GM19397 (cell line): Measurements from ENCODE around the gene CAD.
"Not testable (repeated sequence)": the region's sequence is repeated elsewhere in the genome, so short reads cannot be mapped to it uniquely, and the experiment has no call there.

Experiments
- ATAC-seq: cut with Tn5 transposase; IDR thresholded peaks from one replicate; pipeline ENCODE4 v1.9.1; 2021; ENCODE audit warnings: mild to moderate bottlenecking, moderate library complexity; ENCODE audit not compliant: unreplicated experiment

CAD gene

GRCh38 chr2:27251766-27252165 is 34.6 kb downstream of the CAD start:
- ATAC-seq, result no peak

DNA sequence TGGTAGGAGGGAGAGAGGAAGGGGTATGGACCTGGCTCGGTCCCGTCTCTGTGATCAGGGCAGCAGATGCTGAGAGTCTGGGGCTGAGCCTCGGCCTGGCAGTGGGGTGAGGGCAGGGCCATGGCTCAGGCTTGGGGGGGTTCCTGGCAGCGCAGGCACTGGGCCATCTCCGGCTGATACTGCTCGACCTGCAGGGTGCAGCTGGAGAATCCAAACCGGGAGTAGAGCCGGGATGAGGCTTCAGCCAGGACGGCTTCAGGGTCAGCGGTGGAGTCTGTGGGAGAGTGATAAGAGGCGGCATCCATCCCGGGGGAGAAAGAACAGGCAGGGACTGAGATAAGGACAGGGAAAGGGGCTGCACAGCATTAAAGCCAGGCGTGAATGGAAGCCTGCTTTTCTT is 38.0 kb downstream of the CAD start:
- no peak for ATAC-seq

- ATAC-seq, result no peak
Measured at GRCh38 chr2:27255660-27256059, 38.5 kb downstream of the CAD start.

GRCh38 chr2:27256855-27257454 is 39.8 kb downstream of the CAD start:
- no peak for ATAC-seq

DNA sequence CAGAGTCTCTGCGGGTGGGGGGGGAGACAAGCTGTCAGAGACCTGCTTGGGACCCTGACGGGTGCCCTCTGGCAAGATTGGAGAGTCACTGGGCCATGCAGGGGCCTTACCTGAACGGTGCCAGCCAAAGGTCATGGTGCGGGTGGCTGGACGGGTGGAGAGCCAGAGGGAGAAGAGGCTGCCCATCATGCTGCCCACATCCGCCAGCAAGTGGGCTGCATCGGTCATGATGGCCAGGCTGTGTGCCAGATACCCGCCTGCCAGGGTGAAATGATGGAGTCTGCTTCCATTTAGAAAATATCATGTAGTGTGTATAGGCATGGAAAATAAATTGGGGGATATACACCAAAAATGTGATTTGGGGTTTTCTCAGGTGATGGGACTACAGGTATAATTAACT is 40.9 kb downstream of the CAD start:
- no peak for ATAC-seq

DNA sequence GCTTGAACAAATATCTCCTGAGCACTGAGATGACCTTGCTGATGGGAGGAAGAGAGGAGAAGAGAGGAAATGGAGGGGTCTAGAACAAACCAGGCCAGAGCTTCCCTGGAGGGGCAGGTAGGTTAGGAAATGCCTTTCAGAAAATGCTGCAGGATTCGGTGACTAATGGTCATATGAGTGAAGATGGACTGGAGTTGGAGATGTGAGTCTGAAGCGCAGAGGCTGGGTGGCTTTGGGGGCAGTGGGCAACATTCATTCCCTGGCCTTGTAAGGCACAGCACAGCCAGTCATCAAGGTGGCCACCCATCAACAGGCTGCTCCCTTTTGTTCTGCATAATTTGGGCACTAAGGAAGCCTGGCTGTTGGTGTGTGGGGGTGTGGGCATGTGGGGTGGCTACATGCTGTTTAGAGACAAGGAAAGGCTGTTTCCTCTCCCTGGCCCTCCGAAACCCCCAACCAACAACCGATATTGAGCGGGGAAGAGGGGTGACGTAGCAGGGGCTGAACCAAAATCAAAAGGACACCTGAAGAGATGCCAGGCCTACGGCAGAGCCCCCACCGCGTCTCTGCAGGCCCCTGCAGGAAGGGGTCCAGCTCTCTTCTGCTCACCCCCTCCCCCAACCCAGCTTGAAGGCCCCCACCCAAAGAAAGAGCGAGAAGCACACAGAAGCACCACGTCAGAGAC is 44.2 kb downstream of the CAD start:
- ATAC-seq, result no peak

GRCh38 chr2:27261926-27262298 is 44.7 kb downstream of the CAD start:
- ATAC-seq, result no peak

DNA sequence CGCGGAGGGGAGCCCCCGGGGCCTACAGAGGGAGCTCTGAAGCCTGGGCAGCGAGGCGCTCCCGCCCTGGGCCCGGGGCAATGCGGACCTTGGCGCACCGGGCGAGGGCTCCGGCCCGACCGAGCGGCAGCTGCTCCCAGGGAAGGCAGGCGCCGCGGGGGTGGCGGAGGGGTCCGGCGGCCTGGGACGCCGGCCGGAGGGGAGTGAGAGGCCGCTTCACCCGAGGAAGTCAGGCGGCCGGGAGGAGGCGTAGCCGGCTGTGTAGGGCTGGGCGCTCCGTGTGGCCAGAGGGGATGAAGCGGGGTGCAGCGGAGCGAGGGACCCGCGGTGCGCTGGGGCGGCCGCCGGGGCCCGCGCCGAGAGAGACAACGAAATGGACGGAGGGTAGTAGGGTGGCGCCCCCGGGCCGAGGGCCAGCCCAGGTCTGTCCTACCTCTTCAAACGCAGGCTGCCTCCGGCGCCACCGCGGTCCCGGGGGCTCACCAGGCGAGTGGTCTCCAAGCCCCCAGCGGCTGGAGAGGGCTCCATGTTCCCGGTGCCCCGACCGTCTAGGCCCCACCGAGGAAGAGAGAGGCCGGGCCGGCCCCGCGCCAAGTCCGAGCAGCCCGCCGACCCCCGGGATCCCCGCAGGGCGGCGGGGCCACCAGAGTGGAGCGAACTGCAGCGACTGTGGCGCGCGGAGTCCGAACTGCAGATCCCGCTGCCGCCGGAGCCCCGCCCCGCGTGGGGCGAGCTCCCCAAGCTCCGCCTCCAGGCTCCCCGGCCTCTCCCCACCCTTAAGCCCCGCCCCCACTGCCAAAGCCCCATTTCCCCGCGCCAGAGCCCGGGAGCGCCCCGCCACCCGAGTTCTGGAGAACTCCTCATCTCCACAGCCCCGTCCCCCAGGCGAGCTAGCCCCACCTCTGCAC is 45.5 kb downstream of the CAD start, which contains the start of gene SLC30A3:
Gene SLC30A3 (minus strand): TSS at position 669 of the 908 bp plus-strand sequence. CDS start 141 bp downstream, at position 528.
- no peak for ATAC-seq

DNA sequence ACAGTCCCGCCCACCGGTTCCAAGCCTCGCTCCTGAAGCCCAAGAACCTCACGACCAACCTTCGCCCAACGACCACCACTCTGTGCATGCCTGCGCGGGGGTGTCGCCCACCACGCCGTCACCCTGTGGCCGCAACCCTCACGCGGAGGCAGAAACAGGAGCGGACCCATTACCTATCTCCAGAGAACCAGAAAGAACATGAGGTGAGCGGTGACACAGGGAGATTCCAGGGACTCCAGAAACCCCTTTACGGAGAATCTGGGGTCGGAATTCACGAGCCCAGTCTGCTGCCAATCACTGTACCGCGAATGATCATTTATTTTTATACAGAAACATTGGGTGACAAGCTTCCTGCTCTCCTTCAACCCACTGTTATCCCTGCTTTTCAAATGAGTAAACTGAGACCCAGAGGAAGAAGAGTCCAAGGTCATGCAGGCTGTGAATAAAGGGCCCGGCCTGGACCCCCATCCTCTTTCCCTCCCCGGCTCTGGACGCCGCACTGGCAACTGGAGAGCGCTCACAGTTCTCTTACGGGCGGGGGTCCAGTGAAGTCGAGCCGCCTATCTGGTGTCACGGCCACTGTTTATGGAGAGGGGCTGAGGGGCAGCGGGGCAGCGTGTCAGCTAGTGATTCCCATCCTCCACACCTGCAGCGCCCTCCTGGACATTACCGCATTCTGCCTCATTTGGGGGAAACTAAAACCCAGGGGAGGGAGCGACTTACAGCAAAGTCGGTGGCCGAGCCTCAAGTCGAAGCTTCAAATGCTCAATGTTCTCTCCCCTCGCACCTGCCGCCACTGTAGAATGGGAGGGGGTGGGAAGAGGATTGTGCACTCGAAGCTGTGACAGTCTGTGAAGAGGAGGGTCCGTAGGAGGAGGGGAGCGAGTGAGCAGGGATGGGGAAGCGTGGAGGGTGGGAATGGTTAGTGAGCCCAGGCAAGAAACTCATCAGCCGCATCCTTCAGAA is 46.4 kb downstream of the CAD start:
- no peak for ATAC-seq

GRCh38 chr2:27264253-27264752 is 47.1 kb downstream of the CAD start:
- ATAC-seq, result no peak

GRCh38 chr2:27264753-27265535 is 47.8 kb downstream of the CAD start:
- no peak for ATAC-seq

GRCh38 chr2:27265536-27265870 is 48.3 kb downstream of the CAD start:
- no peak for ATAC-seq

DNA sequence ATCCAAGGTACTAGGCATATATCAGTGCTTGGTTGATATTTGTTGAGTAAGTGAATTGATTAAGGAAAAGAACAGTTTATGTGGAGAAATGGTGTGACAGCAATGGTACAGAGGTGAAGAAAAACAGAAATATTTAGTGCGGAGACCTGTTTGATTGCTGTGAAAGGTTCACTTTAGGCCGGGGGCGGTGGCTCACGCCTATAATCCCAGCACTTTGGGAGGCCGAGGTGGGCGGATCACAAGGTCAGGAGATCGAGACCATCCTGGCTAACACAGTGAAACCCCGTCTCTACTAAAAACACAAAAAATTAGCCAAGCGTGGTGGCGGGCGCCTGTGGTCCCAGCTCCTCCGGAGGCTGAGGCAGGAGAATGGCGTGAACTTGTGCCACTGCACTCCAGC is 51.1 kb downstream of the CAD start:
- not testable (repeated sequence) for ATAC-seq

DNA sequence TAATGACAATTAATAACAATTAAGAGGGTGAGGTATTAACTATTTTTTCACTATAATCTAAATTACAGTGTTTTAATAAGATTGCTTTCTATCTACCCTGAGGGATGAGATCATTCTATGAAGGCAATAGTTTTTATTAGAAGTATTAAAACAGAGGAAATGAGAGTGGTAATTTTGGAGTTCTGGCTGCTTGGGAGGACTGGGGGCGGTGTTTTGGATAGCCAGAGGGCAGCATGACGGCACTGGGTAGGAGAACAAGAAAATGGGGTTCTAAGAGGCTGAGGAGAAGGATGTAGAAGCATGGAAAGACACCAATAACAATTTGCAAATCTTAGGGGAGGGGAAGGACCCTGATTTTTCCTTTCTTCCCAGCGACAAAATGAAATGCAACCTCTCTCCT is 53.0 kb downstream of the CAD start:
- no peak for ATAC-seq

DNA sequence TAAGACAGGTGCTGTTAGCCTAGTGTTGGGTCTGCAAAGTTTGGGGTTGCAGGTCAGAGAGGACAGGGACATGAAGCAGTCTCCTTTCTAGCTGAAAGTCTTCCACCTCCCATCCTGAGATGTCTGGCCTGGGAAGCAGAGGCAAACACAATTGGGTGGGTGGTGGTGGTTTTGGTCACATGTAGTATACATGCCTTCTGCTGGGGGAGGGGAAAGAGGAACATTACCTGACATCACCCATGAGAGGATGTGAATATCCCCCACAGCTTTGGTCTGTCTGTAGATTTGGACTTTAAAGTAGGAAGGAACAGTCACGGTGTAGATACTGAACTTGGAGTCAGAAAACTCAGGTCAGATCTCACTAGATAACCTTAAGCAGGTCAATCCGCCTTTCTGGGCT is 53.5 kb downstream of the CAD start:
- ATAC-seq, result no peak

GRCh38 chr2:27271631-27272340 is 54.6 kb downstream of the CAD start:
- no peak for ATAC-seq

DNA sequence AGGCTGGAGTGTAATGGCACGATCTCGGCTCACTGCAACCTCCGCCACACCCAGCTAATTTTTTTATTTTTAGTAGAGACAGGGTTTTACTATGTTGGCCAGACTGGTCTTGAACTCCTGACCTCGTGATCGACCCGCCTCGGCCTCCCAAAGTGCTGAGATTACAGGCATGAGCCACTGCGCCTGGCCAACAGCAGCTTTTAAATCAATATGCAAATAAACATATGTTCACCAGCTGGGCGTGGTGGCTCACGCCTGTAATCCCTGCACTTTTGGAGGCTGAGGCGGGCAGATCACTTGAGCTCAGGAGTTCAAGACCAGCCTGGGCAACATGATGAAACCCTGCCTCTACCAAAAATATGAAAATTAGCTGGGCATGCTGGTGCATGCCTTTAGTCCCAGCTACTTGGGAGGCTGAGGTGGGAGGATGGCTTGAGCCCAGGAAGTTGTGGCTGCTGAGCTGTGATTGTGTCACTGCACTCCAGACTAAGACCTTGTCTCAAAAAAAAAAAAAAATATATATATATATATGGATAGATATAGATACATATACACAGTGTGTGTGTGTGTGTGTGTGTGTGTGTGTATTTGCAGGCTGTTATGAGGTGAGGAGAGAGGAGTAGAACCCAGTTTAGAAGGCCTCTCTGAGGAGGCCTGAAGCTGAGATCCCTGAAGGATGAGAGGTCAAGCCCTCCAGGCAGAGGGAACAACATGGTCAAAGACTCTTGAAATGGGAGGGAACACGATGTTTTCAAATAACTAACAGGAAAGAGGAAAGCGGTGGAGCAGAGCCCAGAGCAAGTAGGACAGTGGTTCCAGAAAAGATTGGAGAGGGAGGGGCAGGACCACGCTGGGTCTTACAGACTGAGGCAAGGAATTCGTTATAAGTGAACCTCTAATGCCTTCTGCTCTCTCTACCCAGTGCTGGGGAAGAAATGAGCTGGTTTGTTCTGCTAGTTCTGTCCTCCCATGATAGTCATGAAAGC is 55.7 kb downstream of the CAD start:
- ATAC-seq, result not testable (repeated sequence)
